ENCODE data around the gene MEF2A. TPM values are rescaled to one million over a fixed set of nuclear protein-coding genes. Genes with fewer than 3 reads are reported as not detected.

The MEF2A gene
- total RNA-seq, 1 experiment from 2014 or later: 25.1 TPM

DNA sequence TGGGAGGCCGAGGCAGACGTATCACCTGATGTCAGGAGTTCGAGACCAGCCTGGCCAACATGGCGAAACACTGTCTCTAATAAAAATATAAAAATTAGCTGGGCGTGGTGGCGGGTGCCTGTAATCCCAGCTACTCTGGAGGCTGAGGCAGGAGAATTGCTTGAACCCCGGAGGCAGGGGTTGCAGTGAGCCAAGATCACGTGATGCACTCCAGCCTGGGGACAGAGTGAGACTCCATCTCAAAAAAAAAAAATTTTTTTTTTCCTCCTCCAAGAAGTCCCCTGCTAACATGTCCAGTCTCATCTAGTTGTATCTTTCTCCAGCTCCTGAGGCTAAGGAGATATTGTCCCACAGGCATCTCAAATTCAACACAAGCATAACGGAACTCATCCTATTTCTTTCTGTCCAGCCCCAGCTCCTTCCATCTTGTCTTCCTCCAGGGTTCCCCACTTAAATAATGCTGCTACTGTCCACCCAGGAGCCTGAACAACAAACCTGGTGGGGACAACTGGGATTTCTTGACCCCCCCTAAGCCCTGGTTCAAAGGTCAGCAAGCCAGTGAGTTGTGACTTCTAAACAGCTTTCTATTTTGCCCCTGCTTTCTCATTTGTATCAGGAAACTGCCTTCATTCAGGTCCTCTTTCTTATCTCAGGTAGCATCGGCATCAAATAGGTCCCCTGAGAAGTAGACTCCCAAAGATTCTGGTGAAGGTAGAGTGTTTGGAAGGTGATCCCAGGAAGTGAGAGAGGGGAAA, 4.1 kb upstream of the MEF2A start:
- no peak for DNase-seq (ENCODE audit: low spot score)
- in situ Hi-C loops (cut with HindIII; ENCODE audit: low sequenced_read_pairs): no loop called here

DNA sequence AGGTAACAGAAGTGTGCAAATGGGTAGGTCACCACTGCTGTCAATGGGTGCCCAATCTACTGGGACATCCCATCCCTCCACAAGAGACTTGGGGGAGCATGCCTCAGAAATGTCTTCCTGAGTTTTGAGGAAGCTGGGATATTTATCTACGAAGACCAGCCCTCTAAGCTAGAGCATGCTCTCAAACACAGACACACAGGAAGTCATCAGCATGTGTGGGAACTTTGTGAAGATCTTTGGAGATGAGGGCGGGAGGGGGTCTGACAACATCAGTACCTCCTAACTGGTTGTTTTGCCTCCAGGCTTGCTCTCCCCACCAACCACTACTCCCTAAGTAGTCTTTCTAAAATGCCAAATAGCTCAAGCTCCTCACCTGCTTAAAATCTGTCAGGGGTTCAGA, 3.5 kb upstream of the MEF2A start:
- DNase-seq (ENCODE audit: low spot score): no peak
- in situ Hi-C loops (cut with HindIII; ENCODE audit: low sequenced_read_pairs): no loop called here

DNA sequence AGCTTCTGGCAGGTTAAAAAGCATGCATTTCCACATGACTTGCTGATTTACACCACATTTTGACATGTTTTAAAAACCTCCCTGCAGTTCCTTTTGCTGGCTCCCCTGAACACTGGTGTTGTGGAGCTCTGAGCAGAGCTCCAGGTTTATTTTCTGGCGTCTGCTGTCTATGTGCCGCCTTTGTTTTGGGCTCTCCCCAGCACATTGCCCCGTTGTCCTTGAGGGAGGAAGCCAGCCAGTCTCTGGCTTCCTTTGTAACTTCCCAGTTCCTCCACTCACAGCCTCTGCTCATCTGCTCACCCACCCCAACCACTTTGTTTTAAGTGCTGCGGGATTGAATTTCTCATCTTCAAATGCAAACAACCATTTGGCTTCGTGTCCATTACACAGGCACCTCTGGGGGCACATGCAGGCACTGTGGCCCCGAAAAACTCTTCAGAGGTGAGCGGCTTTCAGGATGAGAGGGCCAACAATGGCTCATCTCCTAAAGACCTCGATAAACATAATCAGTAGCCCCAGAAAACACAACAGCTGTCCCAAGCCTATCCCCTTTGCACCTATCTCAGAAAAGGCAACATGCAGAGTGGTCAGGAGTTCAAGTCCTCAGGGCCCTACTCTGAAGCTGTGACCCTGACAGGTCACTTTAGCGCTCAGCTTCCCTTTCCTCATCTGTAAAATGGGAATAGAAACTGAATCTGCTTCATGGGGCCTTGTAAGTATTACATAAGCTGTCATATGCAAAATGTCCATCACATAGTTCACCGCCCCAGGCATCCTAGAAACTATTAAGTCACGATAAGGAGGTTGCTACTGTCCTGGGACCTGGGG, 1.3 kb upstream of the MEF2A start:
- peak; percentile 79 for DNase-seq (ENCODE audit: low spot score)
- in situ Hi-C loops (cut with HindIII; ENCODE audit: low sequenced_read_pairs): no loop called here

DNA sequence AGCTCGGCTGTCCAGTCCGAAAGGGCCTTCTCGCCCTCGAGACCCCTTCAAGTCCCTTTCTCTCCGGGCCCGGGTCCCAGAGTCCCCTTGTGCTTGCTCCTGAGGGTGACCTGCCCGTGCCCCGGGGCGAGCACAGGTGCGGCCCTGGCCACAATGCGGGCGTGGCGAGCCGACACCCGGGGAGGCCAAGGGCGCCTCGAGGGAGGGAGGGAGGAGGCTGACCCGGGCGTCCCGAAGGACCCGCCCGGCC, 810 bp upstream of the MEF2A start:
- in situ Hi-C loops (cut with HindIII; ENCODE audit: low sequenced_read_pairs): no loop called here
- DNase-seq (ENCODE audit: low spot score): no peak

DNA sequence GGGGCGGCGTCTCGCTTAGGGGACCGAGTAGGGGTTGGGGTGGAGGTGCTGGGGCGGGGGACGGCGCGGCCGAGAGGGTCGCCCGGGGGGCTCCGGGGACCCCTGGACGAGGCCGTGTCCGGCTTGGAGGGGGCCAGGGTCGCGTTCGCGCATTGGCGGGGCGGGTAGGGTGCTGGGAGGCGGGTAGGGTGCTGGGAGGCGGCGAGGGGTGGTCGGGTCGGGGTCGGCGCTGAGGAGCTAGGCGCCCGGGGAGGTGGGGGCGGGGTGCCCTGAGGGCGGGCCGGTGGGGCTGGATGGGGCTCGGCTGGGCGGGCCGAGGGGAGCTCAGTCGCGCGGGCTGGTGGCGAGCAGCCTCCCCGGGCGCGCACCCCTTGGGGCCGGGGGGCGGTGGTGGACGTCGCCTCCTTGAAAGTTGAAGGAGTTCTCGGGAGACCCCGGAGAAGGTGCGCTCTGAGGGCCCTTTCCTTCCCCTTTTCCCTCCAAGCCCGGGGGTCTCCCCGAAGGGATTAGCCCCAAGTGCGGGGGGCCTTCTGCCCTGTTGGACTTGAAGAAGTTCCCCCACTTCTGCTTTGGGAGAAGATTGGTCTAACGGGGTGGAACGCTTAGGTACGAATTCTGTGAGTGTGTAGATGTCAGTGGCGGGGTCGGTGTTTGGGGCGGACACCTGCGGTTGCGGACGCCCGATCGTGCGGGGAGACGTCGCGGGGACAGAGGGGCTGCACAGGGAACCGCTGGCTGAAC, 543 bp downstream of the MEF2A start:
- in situ Hi-C loops (cut with HindIII; ENCODE audit: low sequenced_read_pairs): no loop called here
- DNase-seq (ENCODE audit: low spot score): no peak

DNA sequence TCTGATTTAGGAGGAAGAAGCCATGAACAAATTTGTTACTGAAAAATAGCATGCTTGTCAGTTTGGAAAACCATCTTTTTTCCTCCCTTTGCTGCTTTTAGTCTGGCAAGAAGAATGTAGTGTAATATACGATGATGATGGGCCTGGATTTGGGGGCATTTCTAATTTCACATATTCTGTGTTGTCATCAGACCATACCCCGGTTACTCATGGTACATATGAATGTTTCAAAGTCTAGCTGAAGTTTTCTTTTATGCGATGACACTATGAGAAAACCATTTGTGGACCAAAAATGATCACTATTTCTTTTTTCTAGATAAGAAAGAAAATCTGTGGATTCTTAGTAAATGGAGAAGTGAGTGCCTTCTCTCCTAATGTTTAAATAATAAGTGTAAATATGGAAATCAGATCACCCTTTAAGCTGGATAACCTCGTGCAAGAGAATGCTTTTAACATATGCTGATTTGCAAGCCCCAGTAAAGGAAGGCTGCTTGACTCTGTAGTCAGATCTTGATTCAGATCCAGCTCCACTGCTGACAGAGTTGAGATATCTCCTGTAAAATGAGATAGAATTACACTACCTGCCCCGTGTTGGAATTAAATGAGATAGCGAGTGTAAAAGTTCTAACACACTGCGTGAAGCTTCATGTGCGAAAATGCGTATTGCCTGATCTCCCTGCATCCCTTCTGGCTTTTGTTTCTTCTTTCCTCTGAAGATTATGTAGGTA, 3.0 kb downstream of the MEF2A start:
- in situ Hi-C loops (cut with HindIII; ENCODE audit: low sequenced_read_pairs): no loop called here
- peak; percentile 45 for DNase-seq (ENCODE audit: low spot score)

DNA sequence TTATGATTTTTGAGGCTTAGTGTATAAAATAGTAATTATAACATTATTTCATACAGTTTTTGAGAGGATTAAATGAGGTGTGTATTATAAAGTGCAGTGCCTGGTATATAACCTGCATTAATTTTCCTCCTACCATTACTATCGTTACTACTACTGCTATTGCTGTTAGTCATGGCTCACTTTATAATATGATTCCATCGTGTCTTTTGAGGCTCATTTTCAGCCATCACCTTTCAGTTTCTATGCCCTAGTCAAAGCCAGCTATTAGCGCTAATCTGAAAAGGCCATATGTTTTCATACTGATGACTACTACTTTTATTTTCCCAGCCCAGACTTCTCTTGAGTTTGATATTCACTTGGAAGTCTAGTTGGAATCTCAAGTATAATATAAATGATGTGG, 5.5 kb downstream of the MEF2A start:
- in situ Hi-C loops (cut with HindIII; ENCODE audit: low sequenced_read_pairs): no loop called here
- DNase-seq (ENCODE audit: low spot score): no peak

DNA sequence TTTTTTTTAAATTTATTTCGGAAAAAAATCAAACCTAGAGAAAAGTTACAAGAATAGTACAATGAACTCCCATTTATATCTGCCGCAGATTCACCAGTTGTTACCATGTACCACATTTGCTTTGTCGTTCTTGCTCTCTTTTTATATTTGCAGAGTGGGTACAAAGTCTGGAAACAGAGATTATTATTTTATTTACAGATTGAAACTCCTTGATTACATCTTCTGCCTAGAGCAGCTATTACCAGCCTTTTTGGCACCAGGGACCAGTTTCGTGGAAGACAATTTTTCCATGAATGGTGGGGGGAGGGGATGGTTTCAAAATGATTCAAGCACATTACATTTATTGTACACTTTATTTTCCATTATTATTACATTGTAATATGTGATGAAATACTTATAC, 8.3 kb downstream of the MEF2A start:
- in situ Hi-C loops (cut with HindIII; ENCODE audit: low sequenced_read_pairs): no loop called here
- no peak for DNase-seq (ENCODE audit: low spot score)

DNA sequence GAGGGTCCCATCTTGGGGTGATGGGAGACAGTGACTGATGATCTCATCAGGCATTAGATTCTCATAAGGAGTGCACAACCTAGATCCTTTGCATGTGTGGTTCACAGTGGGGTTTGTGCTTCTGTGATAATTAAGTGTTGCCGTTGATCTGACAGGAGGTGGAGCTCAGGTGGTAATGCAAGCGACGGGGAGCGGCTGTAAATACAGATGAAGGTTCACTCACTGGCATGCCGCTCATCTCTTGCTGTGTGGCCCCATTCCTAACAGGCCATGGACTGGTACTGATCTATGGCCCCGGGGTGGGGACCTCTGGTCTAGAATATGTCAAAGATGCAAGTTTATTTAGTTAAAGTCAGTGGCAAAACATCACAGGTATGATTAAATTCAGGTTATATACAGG, 8.7 kb downstream of the MEF2A start:
- in situ Hi-C loops (cut with HindIII; ENCODE audit: low sequenced_read_pairs): no loop called here

DNA sequence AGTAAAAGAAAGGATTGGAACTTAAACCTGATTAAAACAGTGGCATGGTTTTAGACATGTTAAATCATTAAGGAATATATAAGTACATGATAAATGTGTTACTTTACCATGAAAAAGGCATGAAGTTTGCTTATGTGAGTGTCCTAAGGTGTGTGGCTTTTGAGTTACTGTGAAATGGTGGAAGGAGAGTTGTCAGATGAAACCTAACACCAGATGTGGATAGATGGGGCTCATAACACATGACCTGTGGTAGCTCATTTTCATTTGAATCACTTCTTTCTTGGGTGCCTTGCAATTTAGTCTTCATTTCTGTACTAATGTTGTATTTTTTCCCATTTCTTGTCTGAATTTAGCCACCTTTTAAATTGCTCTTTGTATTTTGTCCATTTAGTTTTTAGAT, 13.0 kb downstream of the MEF2A start:
- no peak for DNase-seq (ENCODE audit: low spot score)
- in situ Hi-C loops (cut with HindIII; ENCODE audit: low sequenced_read_pairs): no loop called here

More for the DNA sequence above, 8.7 kb downstream of the MEF2A start:
- DNase-seq (ENCODE audit: low spot score): no peak

DNA sequence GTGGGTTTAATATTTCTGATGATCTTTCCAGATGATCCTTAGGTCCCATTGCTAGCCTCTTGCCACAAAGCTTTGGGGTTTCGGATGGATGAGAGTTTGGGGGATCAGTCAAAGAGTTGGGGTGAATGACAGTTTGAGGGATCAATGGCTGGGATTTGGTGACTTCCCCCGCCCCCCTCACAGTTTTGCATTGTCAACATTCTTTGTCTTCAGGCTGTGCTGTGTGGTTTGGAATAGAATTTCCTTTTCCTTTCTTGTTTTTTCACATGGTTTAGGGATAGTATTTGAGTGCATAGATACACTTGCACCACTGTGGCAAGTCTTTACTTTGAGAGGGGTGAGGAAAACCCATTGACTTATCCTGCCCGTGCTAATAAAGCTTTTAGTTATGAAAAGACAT, 14.3 kb downstream of the MEF2A start:
- in situ Hi-C loops (cut with HindIII; ENCODE audit: low sequenced_read_pairs): no loop called here
- no peak for DNase-seq (ENCODE audit: low spot score)

DNA sequence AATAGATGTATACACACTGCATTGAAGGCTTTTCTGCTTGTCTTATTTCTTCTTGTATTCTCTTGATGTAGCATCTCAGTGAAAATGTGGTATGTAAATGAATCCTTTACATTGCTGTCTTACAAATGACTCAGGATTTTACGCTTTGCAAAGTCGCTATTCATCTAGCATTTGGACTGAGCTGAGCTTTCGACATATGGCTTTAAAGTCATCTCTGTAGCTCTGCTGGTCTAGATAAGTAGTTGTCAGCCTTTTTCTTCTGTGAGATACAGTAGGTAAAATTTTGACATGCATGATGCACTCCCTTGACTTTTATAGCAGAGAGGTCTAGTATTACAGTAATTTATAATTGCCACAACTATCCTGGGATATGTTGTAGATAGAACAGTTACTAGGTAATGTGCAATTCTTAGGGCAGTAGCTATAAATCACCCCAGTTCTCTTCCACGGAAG, 16.8 kb downstream of the MEF2A start:
- DNase-seq (ENCODE audit: low spot score): no peak
- in situ Hi-C loops (cut with HindIII; ENCODE audit: low sequenced_read_pairs): no loop called here

DNA sequence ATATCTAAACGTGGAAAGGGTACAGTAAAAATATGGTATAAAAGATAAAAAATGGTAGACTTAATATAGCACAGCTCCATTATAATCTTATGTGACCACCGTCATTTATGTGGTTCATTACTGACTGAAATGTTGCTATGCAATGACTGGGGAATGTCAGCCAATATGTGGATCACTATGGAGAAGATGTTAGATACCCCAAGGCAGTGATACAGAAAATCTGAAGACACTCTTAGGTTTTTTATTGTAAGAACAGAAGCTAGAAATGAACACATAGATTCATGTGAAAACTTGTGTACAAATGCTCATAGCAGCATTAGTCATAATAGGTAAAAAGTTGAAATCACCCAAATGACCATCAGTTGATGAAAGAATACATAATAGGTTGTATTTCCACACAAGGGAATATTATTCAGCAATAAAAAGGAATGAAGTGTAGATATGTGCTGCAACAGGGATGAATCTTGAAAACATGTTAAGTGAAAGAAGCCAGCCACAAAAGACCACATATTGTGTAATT, 18.4 kb downstream of the MEF2A start:
- no peak for DNase-seq (ENCODE audit: low spot score)
- in situ Hi-C loops (cut with HindIII; ENCODE audit: low sequenced_read_pairs): no loop called here

DNA sequence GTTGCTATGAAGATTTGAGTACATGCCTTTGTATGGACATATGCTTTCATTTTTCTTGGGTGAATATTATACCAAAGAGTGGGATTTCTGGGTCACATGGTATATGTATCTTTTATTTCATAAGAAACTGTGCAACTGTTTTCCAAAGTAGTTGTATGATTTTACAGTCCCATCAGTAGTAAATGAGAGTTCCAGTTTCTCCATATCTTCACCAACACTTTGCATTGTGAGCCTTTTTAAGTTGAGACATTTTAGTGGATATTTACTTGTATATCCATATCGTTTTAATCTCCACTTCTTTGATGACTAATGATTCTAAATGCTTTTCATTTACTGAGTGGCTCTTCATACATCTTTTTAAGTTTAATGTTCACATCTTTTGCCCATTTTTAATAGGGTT, 20.3 kb downstream of the MEF2A start:
- in situ Hi-C loops (cut with HindIII; ENCODE audit: low sequenced_read_pairs): no loop called here
- no peak for DNase-seq (ENCODE audit: low spot score)

DNA sequence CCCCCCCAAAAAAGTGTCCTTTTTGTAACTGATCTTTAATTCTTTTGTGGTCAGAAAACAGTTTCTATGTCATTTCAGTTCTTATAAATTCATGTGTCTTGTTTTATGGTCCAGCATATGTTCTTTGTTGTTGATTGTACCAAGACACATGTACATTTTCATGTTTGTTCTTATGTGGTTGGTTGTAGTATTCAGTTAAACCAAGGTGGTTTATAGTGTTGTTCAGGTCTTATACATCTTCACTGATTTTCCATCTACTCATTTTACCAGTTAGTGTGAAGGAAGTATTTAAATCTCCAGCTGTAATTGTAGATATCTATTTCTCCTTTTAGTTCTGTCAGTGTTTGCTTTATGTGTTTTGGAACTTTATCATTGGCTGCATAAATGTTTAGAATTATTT, 24.0 kb downstream of the MEF2A start:
- in situ Hi-C loops (cut with HindIII; ENCODE audit: low sequenced_read_pairs): no loop called here
- DNase-seq (ENCODE audit: low spot score): no peak

DNA sequence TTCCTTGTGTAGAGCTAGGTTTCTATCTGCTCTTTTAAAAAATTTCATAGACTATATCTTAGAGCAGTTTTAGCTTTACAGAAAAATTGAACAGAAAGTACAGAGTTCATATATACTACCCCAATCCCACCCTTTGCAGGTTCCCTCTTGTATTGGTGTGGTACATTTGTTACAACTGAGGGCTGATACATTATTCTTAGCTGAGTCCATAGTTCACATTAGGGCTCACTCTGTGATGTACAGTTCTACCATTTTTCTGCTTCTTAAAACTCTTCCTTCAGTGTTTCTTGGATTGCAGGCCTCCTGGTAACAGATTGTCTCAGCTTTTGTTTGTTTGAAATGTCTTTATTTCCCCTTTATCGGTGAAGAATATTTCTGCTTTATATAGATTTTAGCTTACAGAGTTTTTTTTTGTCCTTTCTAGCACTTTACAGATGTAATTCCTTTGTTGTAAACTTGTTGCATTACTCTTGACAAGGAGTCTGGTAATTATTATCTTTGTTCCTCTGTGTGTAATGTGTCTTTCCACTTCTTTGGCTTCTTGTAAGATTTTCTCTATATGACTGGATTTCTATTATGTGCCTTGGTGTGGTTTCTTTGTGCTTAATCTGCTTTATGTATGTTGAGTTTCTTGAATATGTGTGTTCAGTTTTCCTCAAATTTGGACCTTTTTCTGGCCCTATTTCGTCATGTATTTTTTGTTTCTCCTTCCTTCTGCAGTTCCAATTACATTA, 25.3 kb downstream of the MEF2A start:
- in situ Hi-C loops (cut with HindIII; ENCODE audit: low sequenced_read_pairs): no loop called here
- no peak for DNase-seq (ENCODE audit: low spot score)

DNA sequence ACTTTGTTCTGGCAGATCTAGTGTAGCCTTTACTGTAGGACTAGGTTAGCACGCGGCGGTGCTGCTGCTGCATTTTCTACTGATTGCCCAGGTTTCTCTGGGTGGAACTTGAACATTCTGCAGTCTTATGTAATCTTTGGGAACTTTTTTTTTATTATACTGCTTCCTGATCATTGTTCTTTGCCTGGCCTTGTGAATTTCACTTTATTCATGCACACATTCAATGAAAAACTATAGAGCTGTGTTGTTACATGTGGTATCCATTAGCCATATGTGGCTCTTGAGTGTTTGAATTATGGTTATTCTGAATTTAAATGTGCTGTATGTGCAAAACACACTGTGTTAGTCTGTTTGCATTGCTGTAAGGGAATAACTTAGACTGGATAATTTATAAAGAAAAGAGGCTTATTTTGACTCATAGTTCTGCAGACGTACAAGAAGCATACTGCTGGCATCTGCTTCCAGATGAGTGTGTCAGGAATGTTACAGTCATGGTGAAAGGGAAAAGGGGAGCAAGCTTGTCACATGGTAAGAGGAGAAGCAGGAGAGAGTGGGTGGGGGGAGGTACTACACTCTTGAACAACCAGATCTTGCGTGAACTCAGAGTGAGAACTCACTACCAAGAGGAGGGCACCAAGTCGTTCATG, 26.5 kb downstream of the MEF2A start:
- no peak for DNase-seq (ENCODE audit: low spot score)

DNA sequence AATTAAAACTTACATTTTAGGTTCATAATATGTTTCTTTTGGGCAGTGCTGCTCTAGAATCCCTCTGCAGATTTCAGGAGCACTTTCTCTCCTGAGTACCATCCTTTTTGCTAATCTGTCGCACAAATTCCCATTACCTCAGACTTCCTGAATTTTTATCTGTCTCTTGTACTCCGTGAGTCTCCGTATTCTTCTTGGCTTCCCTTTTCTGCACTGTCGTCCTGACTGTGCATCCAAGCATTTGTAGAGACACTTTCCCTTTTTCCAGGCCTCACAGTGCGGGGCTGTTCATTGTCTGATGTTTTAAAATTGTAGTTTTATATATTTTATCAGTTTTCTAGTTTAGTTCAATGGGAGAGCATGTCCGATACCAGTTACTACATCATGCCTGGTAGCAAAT, 27.3 kb downstream of the MEF2A start:
- in situ Hi-C loops (cut with HindIII; ENCODE audit: low sequenced_read_pairs): no loop called here
- DNase-seq (ENCODE audit: low spot score): no peak

More for the DNA sequence above, 26.5 kb downstream of the MEF2A start:
- in situ Hi-C loops (cut with HindIII; ENCODE audit: low sequenced_read_pairs): no loop called here
